Mammary epithelial cell (primary cell): ENCODE data around the gene MYO18A.

ENCODE experiments used
- EZH2 ChIP-seq: IDR thresholded peaks from 2 replicates; pipeline ENCODE4 v1.6.1; 2012; ENCODE audit warnings: low read length, inconsistent platforms, borderline replicate concordance
- TF ChIP-seq, protein P1 (sequence below), 2 donors: IDR thresholded peaks in 1 of 2; conservative IDR thresholded peaks in 1 of 2; 2 replicates each; pipeline ENCODE4 v1.5.1; 2011 to 2012; ENCODE audit warnings: inconsistent platforms in 2 of 2, low read length in 2 of 2, mild to moderate bottlenecking in 2 of 2, control low read depth in 1 of 2, low read depth in 1 of 2; ENCODE audit not compliant: insufficient read depth in 1 of 2; ENCODE audit errors: extremely low read depth in 1 of 2

DNA sequence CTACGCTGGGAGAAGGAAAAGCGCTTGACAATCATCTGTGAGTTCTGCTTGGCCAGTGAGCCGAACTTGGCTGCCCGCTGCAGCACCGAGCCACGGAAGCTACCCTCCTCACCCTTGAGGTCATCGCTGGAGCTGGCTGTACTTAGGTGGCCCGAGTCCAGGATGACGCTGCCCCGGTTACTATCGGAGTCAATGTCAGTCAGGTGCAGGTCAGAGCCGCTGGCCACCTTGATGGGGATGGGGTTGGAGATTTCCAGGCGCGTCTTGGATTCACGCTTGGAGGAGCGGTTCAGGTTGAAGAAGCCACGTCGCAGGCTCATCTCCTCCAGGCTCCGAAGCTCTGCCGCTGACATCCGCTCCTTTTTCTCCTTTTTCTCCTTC, 13.7 kb downstream of the MYO18A start:
- no peak for TF ChIP-seq EZH2
- TF ChIP-seq, protein P1, sequence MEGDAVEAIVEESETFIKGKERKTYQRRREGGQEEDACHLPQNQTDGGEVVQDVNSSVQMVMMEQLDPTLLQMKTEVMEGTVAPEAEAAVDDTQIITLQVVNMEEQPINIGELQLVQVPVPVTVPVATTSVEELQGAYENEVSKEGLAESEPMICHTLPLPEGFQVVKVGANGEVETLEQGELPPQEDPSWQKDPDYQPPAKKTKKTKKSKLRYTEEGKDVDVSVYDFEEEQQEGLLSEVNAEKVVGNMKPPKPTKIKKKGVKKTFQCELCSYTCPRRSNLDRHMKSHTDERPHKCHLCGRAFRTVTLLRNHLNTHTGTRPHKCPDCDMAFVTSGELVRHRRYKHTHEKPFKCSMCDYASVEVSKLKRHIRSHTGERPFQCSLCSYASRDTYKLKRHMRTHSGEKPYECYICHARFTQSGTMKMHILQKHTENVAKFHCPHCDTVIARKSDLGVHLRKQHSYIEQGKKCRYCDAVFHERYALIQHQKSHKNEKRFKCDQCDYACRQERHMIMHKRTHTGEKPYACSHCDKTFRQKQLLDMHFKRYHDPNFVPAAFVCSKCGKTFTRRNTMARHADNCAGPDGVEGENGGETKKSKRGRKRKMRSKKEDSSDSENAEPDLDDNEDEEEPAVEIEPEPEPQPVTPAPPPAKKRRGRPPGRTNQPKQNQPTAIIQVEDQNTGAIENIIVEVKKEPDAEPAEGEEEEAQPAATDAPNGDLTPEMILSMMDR (conservative IDR thresholded peaks at IDR 0.05 in 1 of 2, IDR thresholded peaks at IDR 0.05 in 1 of 2; ENCODE audit: extremely low read depth in 1 of 2, insufficient read depth in 1 of 2, low read depth in 1 of 2, low read length in 2 of 2): no peak
